IMR-90 (cell line): Measurements from ENCODE around the gene SV2B. TPM values are rescaled to one million over a fixed set of nuclear protein-coding genes. Genes with fewer than 3 reads are reported as not detected.

ENCODE experiments used
- ATAC-seq: fragments of 200-7000 bp; cut with Tn5 transposase; 2 replicates; pipeline ENCODE4 v1.9.1; 2020; ENCODE audit warnings: low read depth, mild to moderate bottlenecking, moderate library complexity
- BruUV-seq: library from RNA; stranded (reverse); fragments of 400-500 nt; replicated peaks from 2 replicates; lab custom pipeline; 2021; lab: Mats Ljungman, UMichigan
- CTCF ChIA-PET: fragments of 300-600 bp; formaldehyde crosslinking; extraction: SDS; loops from one replicate; lab custom pipeline; 2021; ENCODE audit warnings: antibody characterized with exemption; lab: Yijun Ruan, JAX
- POLR2A ChIA-PET: fragments of 300-600 bp; sonication (Branson Sonifier 250); formaldehyde crosslinking; loops from one replicate; lab custom pipeline; 2022; ENCODE audit warnings: antibody characterized with exemption; ENCODE audit not compliant: unreplicated experiment; lab: Charles Lee
- DNase-seq: peaks from one replicate; pipeline ENCODE4 v3.0.0; 2013
- H2AFZ ChIP-seq: replicated peaks from 2 replicates; pipeline ENCODE3; 2013; ENCODE audit warnings: low read length, mild to moderate bottlenecking; ENCODE audit not compliant: poor library complexity
- H2AK5ac ChIP-seq: 2 replicates; pipeline ENCODE4 v1.6.1; 2013; ENCODE audit warnings: low read depth, low read length, inconsistent platforms
- H2AK9ac ChIP-seq: replicated peaks from 2 replicates; pipeline ENCODE3; 2013; ENCODE audit warnings: mild to moderate bottlenecking, low read depth, low read length, moderate library complexity; ENCODE audit not compliant: poor library complexity
- H2BK120ac ChIP-seq: 2 replicates; pipeline ENCODE4 v1.6.1; 2013; ENCODE audit warnings: low read depth, low read length, inconsistent platforms
- H2BK15ac ChIP-seq: 3 replicates; pipeline ENCODE4 v1.6.1; 2013; ENCODE audit warnings: low read depth, low read length, inconsistent platforms
- H2BK20ac ChIP-seq: 2 replicates; pipeline ENCODE4 v1.6.1; 2013; ENCODE audit warnings: low read depth, mild to moderate bottlenecking, inconsistent platforms, low read length, moderate library complexity
- H2BK5ac ChIP-seq: 2 replicates; pipeline ENCODE4 v1.6.1; 2013; ENCODE audit warnings: mild to moderate bottlenecking, low read depth, low read length, inconsistent platforms; ENCODE audit not compliant: poor library complexity, severe bottlenecking
- H3K14ac ChIP-seq: replicated peaks from 2 replicates; pipeline ENCODE4 v1.6.1; 2013; ENCODE audit warnings: low read depth, low read length, inconsistent platforms
- H3K18ac ChIP-seq: 2 replicates; pipeline ENCODE4 v1.6.1; 2013; ENCODE audit warnings: low read depth, low read length, control low read depth
- H3K23ac ChIP-seq: 2 replicates; pipeline ENCODE4 v1.6.1; 2013; ENCODE audit warnings: low read depth, low read length, inconsistent platforms
- H3K27ac ChIP-seq: 2 replicates; pipeline ENCODE4 v1.5.1; 2013; ENCODE audit warnings: mild to moderate bottlenecking, control low read depth, low read length; ENCODE audit not compliant: insufficient read depth
- H3K27me3 ChIP-seq: 2 replicates; pipeline ENCODE4 v1.6.1; 2013; ENCODE audit warnings: low read length; ENCODE audit not compliant: control insufficient read depth, insufficient read depth
- H3K36me3 ChIP-seq: 2 replicates; pipeline ENCODE4 v1.6.1; 2013; ENCODE audit warnings: low read length, mixed read lengths; ENCODE audit not compliant: control insufficient read depth, insufficient read depth
- H3K4ac ChIP-seq: 2 replicates; pipeline ENCODE4 v1.6.1; 2013; ENCODE audit warnings: low read depth, low read length, inconsistent platforms
- H3K4me1 ChIP-seq: 2 replicates; pipeline ENCODE4 v1.6.1; 2013; ENCODE audit warnings: low read length, mixed read lengths; ENCODE audit not compliant: control insufficient read depth, insufficient read depth
- H3K4me2 ChIP-seq: 2 replicates; pipeline ENCODE4 v1.6.1; 2013; ENCODE audit warnings: low read depth, mild to moderate bottlenecking, control low read depth, low read length, moderate library complexity
- H3K4me3 ChIP-seq: 2 replicates; pipeline ENCODE4 v1.5.1; 2013; ENCODE audit warnings: low read depth, mild to moderate bottlenecking, control low read depth, low read length, moderate library complexity; ENCODE audit not compliant: insufficient read depth
- H3K56ac ChIP-seq: 2 replicates; pipeline ENCODE4 v1.6.1; 2013; ENCODE audit warnings: low read length, inconsistent platforms; ENCODE audit not compliant: insufficient read depth; ENCODE audit errors: extremely low read depth
- H3K79me1 ChIP-seq, 2 experiments: 2 replicates each; pipeline ENCODE4 v1.6.1; 2013; ENCODE audit warnings: low read length in 2 of 2, inconsistent platforms in 1 of 2, low read depth in 1 of 2
- H3K9ac ChIP-seq: 2 replicates; pipeline ENCODE4 v1.6.1; 2013; ENCODE audit warnings: low read depth, low read length, control low read depth
- H3K9me1 ChIP-seq: 2 replicates; pipeline ENCODE4 v1.6.1; 2013; ENCODE audit warnings: low read length, inconsistent platforms; ENCODE audit not compliant: insufficient read depth
- H3K9me3 ChIP-seq: 2 replicates; pipeline ENCODE4 v1.6.1; 2013; ENCODE audit warnings: low read length; ENCODE audit not compliant: control insufficient read depth, insufficient read depth
- H4K20me1 ChIP-seq: 2 replicates; pipeline ENCODE4 v1.6.1; 2013; ENCODE audit warnings: low read length, inconsistent platforms; ENCODE audit not compliant: insufficient read depth
- H4K5ac ChIP-seq: 2 replicates; pipeline ENCODE4 v1.6.1; 2013; ENCODE audit warnings: mild to moderate bottlenecking, low read depth, low read length, control low read depth
- H4K8ac ChIP-seq, 2 experiments: 2 replicates each; pipeline ENCODE4 v1.6.1; 2013; ENCODE audit warnings: low read depth in 2 of 2, low read length in 2 of 2, control low read depth in 1 of 2, inconsistent platforms in 1 of 2
- H4K91ac ChIP-seq: 2 replicates; pipeline ENCODE4 v1.6.1; 2013; ENCODE audit warnings: low read depth, low read length, inconsistent platforms; ENCODE audit not compliant: insufficient read depth
- BHLHE40 ChIP-seq: fragments of 150-350 bp; IDR thresholded peaks from 2 replicates; pipeline ENCODE4 v1.6.1; 2016; ENCODE audit warnings: mild to moderate bottlenecking, low read depth, low read length
- MAFK ChIP-seq: IDR thresholded peaks from 2 replicates; pipeline ENCODE4 v1.6.1; 2012; ENCODE audit warnings: low read depth, low read length, improper control_type of control experiment
- MXI1 ChIP-seq: IDR thresholded peaks from 2 replicates; pipeline ENCODE4 v1.6.1; 2012; ENCODE audit warnings: low read depth, mild to moderate bottlenecking, low read length, moderate library complexity, borderline replicate concordance
- RAD21 ChIP-seq: IDR thresholded peaks from 2 replicates; pipeline ENCODE4 v1.6.1; 2012; ENCODE audit warnings: low read length, improper control_type of control experiment
- WGBS, 2 experiments: methylation state at CpG; one replicate each; pipeline versions ENCODE4 v1.1.5 to v1.1.7; 2013; ENCODE audit warnings: missing lambda C conversion rate in 2 of 2; ENCODE audit not compliant: insufficient read length in 1 of 2; ENCODE audit errors: extremely low coverage in 2 of 2; 5-methylcytosine and 5-hydroxymethylcytosine counted together
- dilution Hi-C: fragments of 300-500 bp; cut with HindIII; formaldehyde crosslinking; loops from one replicate; pipeline ENCODE4 v1.14.3; 2018; ENCODE audit warnings: low sequenced_read_pairs; ENCODE audit not compliant: unreplicated experiment
- in situ Hi-C: fragments of 300-500 bp; cut with MboI; formaldehyde crosslinking; loops from 3 replicates; pipeline ENCODE4 v1.14.3; 2019; ENCODE audit warnings: low sequenced_read_pairs, inconsistent platforms, mixed read lengths
- intact Hi-C: fragments of 100-400 bp; cut with micrococcal nuclease; formaldehyde crosslinking; loops from 2 replicates; pipeline ENCODE4 v1.10.0; 2022
- polyA plus RNA-seq, 3 experiments: library from polyadenylated mRNA; depleted of rRNA; stranded (reverse); fragments of >200 nt; gene quantifications; 2 replicates each; pipeline ENCODE4 v1.2.3, GENCODE V29; 2012; ENCODE audit warnings: low replicate concordance in 1 of 3
- total RNA-seq: library from RNA; depleted of rRNA; stranded (reverse); fragments of >200 nt; gene quantifications from 2 replicates; pipeline ENCODE4 v1.2.3, GENCODE V29; 2012
- TF ChIP-seq, protein P1 (sequence below): fragments of 150-350 bp; IDR thresholded peaks from 2 replicates; pipeline ENCODE4 v1.6.1; 2017; ENCODE audit warnings: mild to moderate bottlenecking, antibody characterized with exemption, low read length, low read depth
- TF ChIP-seq, protein P2 (sequence below): conservative IDR thresholded peaks from 2 replicates; pipeline ENCODE4 v1.5.1; 2012; ENCODE audit warnings: mild to moderate bottlenecking, low read depth, low read length, improper control_type of control experiment

Gene SV2B
- total and polyA plus RNA-seq, 2 of the 4 experiments (the other 2 are of a cell fraction): not detected

GRCh38 chr15:91146728-91147127 is 46.7 kb downstream of the SV2B start:
- no peak overlapping the region for H4K91ac ChIP-seq
- no peak overlapping the region for H2AFZ ChIP-seq
- POLR2A ChIA-PET: no interaction called here
- H3K9ac ChIP-seq: no peak overlapping the region
- no TSS peak for BruUV-seq
- no peaks in the 10 kb centered on the region for H3K9me1 ChIP-seq
- H3K27me3 ChIP-seq: no peaks in the 10 kb centered on the region
- in situ Hi-C loops: no loop called here
- no peak for ATAC-seq
- H3K56ac ChIP-seq: no peak overlapping the region
- no peak overlapping the region for H2BK15ac ChIP-seq
- no CpG with 5 or more reads among the region's 1 CpG for WGBS, 2 experiments
- H3K27ac ChIP-seq: no peak overlapping the region
- dilution Hi-C loops: no loop called here
- no peaks in the 10 kb centered on the region for H3K79me1 ChIP-seq
- H3K4ac ChIP-seq: no peak overlapping the region
- H2BK5ac ChIP-seq: no peak overlapping the region
- intact Hi-C loops: no loop called here
- CTCF ChIA-PET: no interaction called here
- H3K4me3 ChIP-seq: no peak overlapping the region
- no peaks in the 10 kb centered on the region for H3K36me3 ChIP-seq
- H3K4me1 ChIP-seq: no peaks in the 10 kb centered on the region
- no peak overlapping the region for H2BK120ac ChIP-seq
- H2AK9ac ChIP-seq: no peak overlapping the region
- H4K20me1 ChIP-seq: no peaks in the 10 kb centered on the region
- no peak overlapping the region for H3K14ac ChIP-seq
- H2AK5ac ChIP-seq: no peak overlapping the region
- TF ChIP-seq RAD21 (no peak), BHLHE40 (no peak), MXI1 (no peak), MAFK (no peak)
- TF ChIP-seq, protein P1, sequence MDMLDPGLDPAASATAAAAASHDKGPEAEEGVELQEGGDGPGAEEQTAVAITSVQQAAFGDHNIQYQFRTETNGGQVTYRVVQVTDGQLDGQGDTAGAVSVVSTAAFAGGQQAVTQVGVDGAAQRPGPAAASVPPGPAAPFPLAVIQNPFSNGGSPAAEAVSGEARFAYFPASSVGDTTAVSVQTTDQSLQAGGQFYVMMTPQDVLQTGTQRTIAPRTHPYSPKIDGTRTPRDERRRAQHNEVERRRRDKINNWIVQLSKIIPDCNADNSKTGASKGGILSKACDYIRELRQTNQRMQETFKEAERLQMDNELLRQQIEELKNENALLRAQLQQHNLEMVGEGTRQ: no peak
- TF ChIP-seq, protein P2, sequence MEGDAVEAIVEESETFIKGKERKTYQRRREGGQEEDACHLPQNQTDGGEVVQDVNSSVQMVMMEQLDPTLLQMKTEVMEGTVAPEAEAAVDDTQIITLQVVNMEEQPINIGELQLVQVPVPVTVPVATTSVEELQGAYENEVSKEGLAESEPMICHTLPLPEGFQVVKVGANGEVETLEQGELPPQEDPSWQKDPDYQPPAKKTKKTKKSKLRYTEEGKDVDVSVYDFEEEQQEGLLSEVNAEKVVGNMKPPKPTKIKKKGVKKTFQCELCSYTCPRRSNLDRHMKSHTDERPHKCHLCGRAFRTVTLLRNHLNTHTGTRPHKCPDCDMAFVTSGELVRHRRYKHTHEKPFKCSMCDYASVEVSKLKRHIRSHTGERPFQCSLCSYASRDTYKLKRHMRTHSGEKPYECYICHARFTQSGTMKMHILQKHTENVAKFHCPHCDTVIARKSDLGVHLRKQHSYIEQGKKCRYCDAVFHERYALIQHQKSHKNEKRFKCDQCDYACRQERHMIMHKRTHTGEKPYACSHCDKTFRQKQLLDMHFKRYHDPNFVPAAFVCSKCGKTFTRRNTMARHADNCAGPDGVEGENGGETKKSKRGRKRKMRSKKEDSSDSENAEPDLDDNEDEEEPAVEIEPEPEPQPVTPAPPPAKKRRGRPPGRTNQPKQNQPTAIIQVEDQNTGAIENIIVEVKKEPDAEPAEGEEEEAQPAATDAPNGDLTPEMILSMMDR: no peak
- H4K8ac ChIP-seq: no peak overlapping the region
- H3K9me3 ChIP-seq: no peaks in the 10 kb centered on the region
- no peak overlapping the region for H3K18ac ChIP-seq
- DNase-seq: no peak
- H3K4me2 ChIP-seq: no peak overlapping the region
- no peak overlapping the region for H2BK20ac ChIP-seq
- H4K5ac ChIP-seq: no peak overlapping the region
- H3K23ac ChIP-seq: no peak overlapping the region
